ENCODE data around the gene TRPM4. TPM values are rescaled to one million over a fixed set of nuclear protein-coding genes. Genes with fewer than 3 reads are reported as not detected.

Gene TRPM4
- total and polyA plus RNA-seq, 10 of the 15 experiments (the other 5 are each of a cell fraction or from before 2014, with no cell fraction given) = 0.10 to 0.64 (median 0.15) TPM; not detected in 7

DNA sequence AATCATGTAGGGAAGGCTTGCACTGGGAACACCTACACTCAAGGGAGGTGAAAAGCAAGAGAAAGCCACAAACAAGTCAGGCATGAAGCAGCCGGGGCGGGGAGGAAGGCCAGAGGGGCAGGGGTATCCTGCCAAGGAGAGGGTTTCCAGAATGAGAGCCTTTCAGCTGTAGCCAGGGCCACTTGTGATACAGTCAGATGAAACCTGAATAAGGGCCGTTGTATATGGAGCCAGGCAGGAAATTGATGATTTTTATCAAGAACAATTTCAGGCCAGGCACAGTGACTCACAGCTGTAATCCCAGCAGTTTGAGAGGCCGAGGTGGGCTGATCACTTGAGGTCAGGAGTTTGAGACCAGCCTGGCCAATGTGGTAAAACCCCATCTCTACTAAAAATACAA, 4.4 kb downstream of the TRPM4 start:
- ChIA-PET SMC1A (ENCODE audit: uncharacterized antibody, unreplicated experiment) (no interaction called here), RAD21 (ENCODE audit: unreplicated experiment) (no interaction called here), POLR2A (no interaction called here), CTCF (interaction anchor here (1.2 to 1.5 kb wide), 2 partner anchors 46 to 64 kb away, joined by 3 to 4 read pairs; no protein-coding TSS in a partner anchor)
- intact Hi-C loops (cut with micrococcal nuclease; ENCODE audit: unreplicated experiment) (no loop called here), in situ Hi-C loops (cut with MboI) (no loop called here)
- peaks cover 0 to 5% of the 10 kb centered on the region in 2 experiments; a peak in 3 of 4 replicates for H3K27me3 ChIP-seq (replicated peaks in 1 of 2; ENCODE audit: control insufficient read depth in 2 of 2, insufficient read depth in 2 of 2, low read length in 1 of 2)
- no peaks in the 10 kb centered on the region for H3K4me1 ChIP-seq (ENCODE audit: control insufficient read depth, insufficient read depth, low read length)
- FAIRE-seq (no peak), ATAC-seq (no peak), DNase-seq (ENCODE audit: low read depth, low spot score) (no peak)
- no peaks in the 10 kb centered on the region for H3K9me3 ChIP-seq (replicated peaks; ENCODE audit: control insufficient read depth, insufficient read depth, low read length)
- TF ChIP-seq ZBTB4 (CRISPR knock-in tag; IDR thresholded peaks at IDR 0.05) = no peak
- no peak for TF ChIP-seq IKZF1 (conservative IDR thresholded peaks at IDR 0.05)
- no peak for TF ChIP-seq FOXK2 (IDR thresholded peaks at IDR 0.05)
- no peak for TF ChIP-seq GABPA (IDR thresholded peaks at IDR 0.05; ENCODE audit: low read depth)
- TF ChIP-seq PAX8 (IDR thresholded peaks at IDR 0.05) = no peak
- TF ChIP-seq, protein P1, sequence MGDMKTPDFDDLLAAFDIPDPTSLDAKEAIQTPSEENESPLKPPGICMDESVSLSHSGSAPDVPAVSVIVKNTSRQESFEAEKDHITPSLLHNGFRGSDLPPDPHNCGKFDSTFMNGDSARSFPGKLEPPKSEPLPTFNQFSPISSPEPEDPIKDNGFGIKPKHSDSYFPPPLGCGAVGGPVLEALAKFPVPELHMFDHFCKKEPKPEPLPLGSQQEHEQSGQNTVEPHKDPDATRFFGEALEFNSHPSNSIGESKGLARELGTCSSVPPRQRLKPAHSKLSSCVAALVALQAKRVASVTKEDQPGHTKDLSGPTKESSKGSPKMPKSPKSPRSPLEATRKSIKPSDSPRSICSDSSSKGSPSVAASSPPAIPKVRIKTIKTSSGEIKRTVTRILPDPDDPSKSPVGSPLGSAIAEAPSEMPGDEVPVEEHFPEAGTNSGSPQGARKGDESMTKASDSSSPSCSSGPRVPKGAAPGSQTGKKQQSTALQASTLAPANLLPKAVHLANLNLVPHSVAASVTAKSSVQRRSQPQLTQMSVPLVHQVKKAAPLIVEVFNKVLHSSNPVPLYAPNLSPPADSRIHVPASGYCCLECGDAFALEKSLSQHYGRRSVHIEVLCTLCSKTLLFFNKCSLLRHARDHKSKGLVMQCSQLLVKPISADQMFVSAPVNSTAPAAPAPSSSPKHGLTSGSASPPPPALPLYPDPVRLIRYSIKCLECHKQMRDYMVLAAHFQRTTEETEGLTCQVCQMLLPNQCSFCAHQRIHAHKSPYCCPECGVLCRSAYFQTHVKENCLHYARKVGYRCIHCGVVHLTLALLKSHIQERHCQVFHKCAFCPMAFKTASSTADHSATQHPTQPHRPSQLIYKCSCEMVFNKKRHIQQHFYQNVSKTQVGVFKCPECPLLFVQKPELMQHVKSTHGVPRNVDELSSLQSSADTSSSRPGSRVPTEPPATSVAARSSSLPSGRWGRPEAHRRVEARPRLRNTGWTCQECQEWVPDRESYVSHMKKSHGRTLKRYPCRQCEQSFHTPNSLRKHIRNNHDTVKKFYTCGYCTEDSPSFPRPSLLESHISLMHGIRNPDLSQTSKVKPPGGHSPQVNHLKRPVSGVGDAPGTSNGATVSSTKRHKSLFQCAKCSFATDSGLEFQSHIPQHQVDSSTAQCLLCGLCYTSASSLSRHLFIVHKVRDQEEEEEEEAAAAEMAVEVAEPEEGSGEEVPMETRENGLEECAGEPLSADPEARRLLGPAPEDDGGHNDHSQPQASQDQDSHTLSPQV (IDR thresholded peaks at IDR 0.05) = no peak
- TF ChIP-seq RFX5 (IDR thresholded peaks at IDR 0.05; ENCODE audit: low read depth, low read length) = no peak
- TF ChIP-seq IRF3 (IDR thresholded peaks at IDR 0.05) = no peak
- H3K9ac ChIP-seq (ENCODE audit: control insufficient read depth, insufficient read depth, low read length) = no peak overlapping the region
- no peak overlapping the region for H3K4me3 ChIP-seq
- H3K4me2 ChIP-seq (ENCODE audit: control insufficient read depth, insufficient read depth) = no peak overlapping the region
- no peaks in the 10 kb centered on the region for H3K79me2 ChIP-seq (ENCODE audit: control insufficient read depth, insufficient read depth, low read length)
- H3K27ac ChIP-seq (ENCODE audit: control insufficient read depth, insufficient read depth) = no peak overlapping the region
- no peak overlapping the region for H2AFZ ChIP-seq (ENCODE audit: control insufficient read depth, low read depth, low read length)
- no peaks in the 10 kb centered on the region for H3K36me3 ChIP-seq (ENCODE audit: control insufficient read depth in 2 of 2, insufficient read depth in 2 of 2, low read length in 1 of 2)
- BruUV-seq (replicated peaks) = no TSS peak
- no peaks in the 10 kb centered on the region for H4K20me1 ChIP-seq (ENCODE audit: control insufficient read depth, insufficient read depth)
- 5% methylated on average over 4 of the region's 4 CpGs for WGBS (ENCODE audit: insufficient coverage, insufficient replicate concordance, low lambda C conversion rate, missing lambda C conversion rate)
